GM19023 (cell line): ENCODE results near the gene SP7.

Source experiments
- ATAC-seq: cut with Tn5 transposase; IDR thresholded peaks from one replicate; pipeline ENCODE4 v1.9.1; 2021; ENCODE audit warnings: mild to moderate bottlenecking, moderate library complexity; ENCODE audit not compliant: unreplicated experiment

SP7 gene

DNA sequence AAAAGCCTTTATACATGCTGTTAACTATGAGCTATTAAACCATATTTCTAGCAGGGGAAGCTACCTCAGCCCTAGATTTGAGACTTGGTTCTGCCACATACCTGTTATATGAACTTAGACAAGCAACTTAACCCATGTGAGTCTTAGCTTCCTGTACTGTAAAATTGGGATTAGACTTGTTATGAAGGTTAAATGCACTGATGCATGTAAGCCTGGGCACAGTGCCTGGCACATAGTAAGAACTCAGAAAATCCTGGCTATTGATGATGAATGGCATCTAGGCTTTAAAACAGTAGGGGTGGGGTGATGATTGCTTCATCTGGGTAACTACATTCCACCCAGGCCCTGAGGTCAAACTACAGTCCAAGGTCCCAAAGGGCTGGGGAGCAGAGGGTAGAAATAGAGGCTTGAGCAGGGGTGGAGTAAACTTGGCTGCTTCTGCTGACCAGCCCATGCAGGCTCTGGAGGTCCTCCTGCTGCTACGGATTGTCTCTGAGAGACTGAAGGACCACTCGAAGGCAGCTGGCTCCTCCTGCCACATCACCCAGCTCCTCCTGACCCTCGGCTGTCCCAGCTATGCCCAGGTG, 56.8 kb downstream of the SP7 start:
- ATAC-seq: no peak

DNA sequence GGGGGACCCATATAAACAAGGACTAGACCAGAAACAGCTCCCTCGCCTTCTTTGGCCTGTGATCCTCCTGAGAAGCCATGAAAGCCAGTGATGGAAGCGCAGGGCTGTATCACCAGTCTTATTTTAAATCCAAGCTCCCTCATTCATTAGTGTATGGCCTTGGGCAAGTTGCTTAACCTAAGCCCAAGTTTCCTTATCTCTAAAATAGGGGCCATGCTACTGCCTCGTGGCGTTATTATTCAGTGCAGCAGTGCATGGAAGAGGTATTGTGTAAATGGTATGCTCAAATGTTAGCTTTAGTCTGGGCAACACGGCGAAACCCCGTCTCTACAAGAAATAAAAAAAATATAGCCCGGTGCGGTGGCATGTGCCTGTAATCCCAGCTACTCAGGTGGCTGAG, 58.2 kb downstream of the SP7 start:
- no peak for ATAC-seq
